Muscle layer of colon (tissue), 2 donors: Measurements from ENCODE around the gene ATP5MC3.

Experiments used
- H3K27ac ChIP-seq: one replicate; pipeline ENCODE4 v1.7.0; 2013; ENCODE audit warnings: low read depth, mild to moderate bottlenecking, low read length, moderate library complexity
- H3K27me3 ChIP-seq, 2 donors: one replicate each; pipeline ENCODE4 v1.7.0; 2013; ENCODE audit warnings: low read length in 2 of 2, mild to moderate bottlenecking in 2 of 2; ENCODE audit not compliant: insufficient read depth in 2 of 2, control insufficient read depth in 1 of 2
- H3K36me3 ChIP-seq: one replicate; pipeline ENCODE4 v1.7.0; 2013; ENCODE audit warnings: mild to moderate bottlenecking, low read length; ENCODE audit not compliant: insufficient read depth
- H3K4me1 ChIP-seq: one replicate; pipeline ENCODE4 v1.7.0; 2013; ENCODE audit warnings: mild to moderate bottlenecking, low read length; ENCODE audit not compliant: insufficient read depth
- H3K4me3 ChIP-seq, 2 donors: one replicate each; pipeline ENCODE4 v1.7.0; 2013; ENCODE audit warnings: low read length in 2 of 2, low read depth in 1 of 2, mild to moderate bottlenecking in 1 of 2, moderate library complexity in 1 of 2
- H3K9ac ChIP-seq: one replicate; pipeline ENCODE4 v1.7.0; 2013; ENCODE audit warnings: low read length
- H3K9me3 ChIP-seq: one replicate; pipeline ENCODE4 v1.7.0; 2013; ENCODE audit warnings: mild to moderate bottlenecking, low read length
- donor health status: abdominal sarcoma.
- donor health status: Adenocarcinoma of cecum.

Gene ATP5MC3

DNA sequence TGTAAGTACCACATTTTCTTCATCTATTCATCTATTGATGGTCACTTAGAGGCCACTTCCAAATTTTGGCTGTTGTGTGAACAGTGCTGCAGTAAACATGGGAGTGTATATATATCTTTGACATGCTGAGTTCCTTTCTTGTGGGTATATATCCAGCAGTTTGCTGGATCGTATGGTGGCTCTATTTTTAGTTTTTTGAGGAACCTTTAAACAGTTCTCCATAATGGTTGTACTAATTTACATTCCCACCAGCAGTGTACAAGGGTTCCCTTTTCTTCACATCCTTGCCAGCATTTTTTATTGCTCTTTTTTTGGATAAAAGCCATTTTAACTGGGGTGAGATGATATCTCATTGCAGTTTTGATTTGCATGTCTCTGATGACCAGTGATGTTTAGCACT is 7.3 kb upstream of the ATP5MC3 start:
- Histone ChIP-seq H3K36me3 (no peaks in the 10 kb centered on the region), H3K4me3 (no peak overlapping the region), H3K27ac (no peak overlapping the region), H3K27me3 (no peaks in the 10 kb centered on the region), H3K9ac (no peak overlapping the region), H3K9me3 (no peaks in the 10 kb centered on the region), H3K4me1 (no peaks in the 10 kb centered on the region)

DNA sequence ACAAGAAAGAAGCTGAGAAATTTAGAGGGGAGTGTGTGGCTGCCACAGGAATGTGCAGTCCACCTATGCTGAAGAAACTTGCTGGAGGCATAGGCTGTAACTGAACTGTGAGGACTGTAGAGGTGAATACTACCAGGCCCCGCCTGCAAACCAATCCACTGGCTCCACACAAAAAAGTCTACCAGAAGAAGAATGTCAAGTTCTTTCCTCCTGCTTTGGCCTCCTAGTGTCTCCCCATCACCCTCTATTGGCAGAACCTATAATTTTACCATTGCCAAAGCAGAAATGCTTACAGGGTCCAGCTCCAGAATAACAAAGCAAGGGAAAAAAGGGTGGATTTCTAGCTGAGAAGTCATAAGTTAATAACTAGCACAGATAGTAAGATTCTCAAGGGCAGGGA is 5.9 kb upstream of the ATP5MC3 start:
- Histone ChIP-seq H3K27me3 (no peaks in the 10 kb centered on the region), H3K9ac (no peak overlapping the region), H3K27ac (no peak overlapping the region), H3K36me3 (no peaks in the 10 kb centered on the region), H3K4me1 (no peaks in the 10 kb centered on the region), H3K4me3 (no peak overlapping the region), H3K9me3 (no peaks in the 10 kb centered on the region)

DNA sequence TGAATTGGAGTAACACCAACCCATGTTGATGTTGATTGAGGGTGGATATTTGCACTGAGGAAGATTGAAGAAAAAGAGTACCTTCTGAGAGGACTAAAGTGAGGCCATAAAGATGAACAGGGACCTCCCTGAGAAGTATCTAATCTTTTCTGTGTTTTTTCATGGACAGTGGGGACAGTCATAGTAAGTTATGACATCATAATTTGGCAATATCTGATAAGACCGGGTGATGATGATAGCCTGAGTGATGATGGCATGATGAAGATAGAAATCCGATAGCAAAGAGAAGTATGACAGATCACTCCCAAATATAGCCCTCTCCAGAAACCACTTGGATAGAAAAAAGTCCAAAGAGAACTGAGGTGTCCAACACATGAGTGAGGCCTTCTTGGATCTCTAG is 2.2 kb upstream of the ATP5MC3 start:
- H3K36me3 ChIP-seq = peaks cover 13% of the 10 kb centered on the region
- H3K4me1 ChIP-seq = peaks cover 16% of the 10 kb centered on the region
- no peak overlapping the region for H3K27ac ChIP-seq
- no peaks in the 10 kb centered on the region for H3K27me3 ChIP-seq
- H3K4me3 ChIP-seq = no peak overlapping the region
- no peak overlapping the region for H3K9ac ChIP-seq
- H3K9me3 ChIP-seq = no peaks in the 10 kb centered on the region

DNA sequence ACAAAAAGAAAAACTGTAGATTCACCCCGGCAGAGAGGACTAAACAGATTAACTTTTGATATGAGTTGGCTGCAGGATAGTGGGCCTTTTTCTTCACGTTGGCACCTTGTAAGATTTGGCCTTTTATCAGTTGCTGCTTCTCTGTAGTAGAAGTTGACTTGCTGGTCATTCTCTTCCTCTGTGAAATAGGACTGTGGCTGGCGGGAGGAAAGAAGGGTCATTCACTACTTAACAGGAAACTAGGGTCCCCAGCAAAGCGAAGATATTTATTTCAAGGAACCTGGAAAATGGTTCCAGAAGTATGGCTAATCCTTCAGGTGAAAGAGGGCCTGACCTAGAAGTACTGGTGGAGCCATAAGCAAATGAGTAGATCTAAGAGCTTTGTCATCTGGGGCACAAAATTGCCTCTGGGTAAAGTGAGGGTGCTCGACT is 383 bp upstream of the ATP5MC3 start:
- Histone ChIP-seq H3K9ac (peak overlapping the region; percentile 93), H3K4me1 (peaks cover 20% of the 10 kb centered on the region), H3K27me3 (no peaks in the 10 kb centered on the region), H3K4me3 (peak overlapping the region in 1 of 2 donors; percentile 67), H3K9me3 (no peaks in the 10 kb centered on the region), H3K36me3 (peaks cover 30% of the 10 kb centered on the region), H3K27ac (peak overlapping the region; percentile 80)

GRCh38 chr2:175180701-175181103 is 808 bp downstream of the ATP5MC3 start:
- peak overlapping the region; percentile 80 for H3K27ac ChIP-seq
- no peaks in the 10 kb centered on the region for H3K9me3 ChIP-seq
- H3K9ac ChIP-seq = peak overlapping the region; percentile 93
- no peaks in the 10 kb centered on the region for H3K27me3 ChIP-seq
- H3K4me3 ChIP-seq = peak overlapping the region; percentile 67 to 75
- H3K4me1 ChIP-seq = peaks cover 20% of the 10 kb centered on the region
- H3K36me3 ChIP-seq = peaks cover 35% of the 10 kb centered on the region

DNA sequence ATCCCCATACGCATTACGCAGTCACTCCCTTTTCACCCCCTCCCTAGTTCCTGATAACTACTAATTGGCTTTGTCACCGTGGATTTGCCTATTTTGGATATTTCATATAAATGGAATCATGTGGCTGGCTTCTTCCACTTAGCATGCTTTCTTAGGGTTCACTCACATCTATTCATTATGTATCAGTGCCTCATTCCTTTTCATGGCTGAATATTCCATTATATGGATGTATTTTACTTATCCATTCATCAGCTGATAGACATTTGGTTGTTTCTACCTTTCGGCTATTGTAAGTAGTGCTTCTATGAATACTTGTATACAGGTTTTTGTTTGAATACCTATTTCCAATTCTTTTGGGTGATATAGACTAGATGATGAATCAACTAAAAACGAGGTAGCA is 4.9 kb downstream of the ATP5MC3 start:
- Histone ChIP-seq H3K9ac (no peak overlapping the region), H3K27ac (no peak overlapping the region), H3K4me3 (no peak overlapping the region), H3K27me3 (no peaks in the 10 kb centered on the region), H3K9me3 (no peaks in the 10 kb centered on the region), H3K4me1 (peaks cover 14% of the 10 kb centered on the region), H3K36me3 (peaks cover 40% of the 10 kb centered on the region)

DNA sequence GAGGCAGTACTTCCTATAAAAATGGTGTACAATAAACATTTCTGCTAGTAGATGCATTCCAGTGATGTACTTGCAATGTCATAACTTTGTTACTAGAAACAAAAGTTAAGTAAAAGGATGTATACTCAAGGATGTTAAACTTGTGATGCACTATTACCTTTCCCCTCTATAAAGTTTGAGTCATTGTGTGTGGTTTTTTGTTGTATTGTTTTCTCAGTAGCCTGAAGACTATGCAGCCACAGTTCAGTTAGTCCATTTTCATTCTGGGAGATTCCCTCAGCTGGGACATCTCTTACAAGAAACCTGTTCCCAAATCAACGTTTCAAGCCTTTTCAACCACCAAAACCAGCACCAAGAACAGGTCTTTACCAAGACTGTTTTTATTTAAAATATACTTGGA is 5.6 kb downstream of the ATP5MC3 start:
- Histone ChIP-seq H3K36me3 (peaks cover 40% of the 10 kb centered on the region), H3K27me3 (no peaks in the 10 kb centered on the region), H3K4me3 (no peak overlapping the region), H3K27ac (no peak overlapping the region), H3K9me3 (no peaks in the 10 kb centered on the region), H3K4me1 (peaks cover 14% of the 10 kb centered on the region), H3K9ac (no peak overlapping the region)

DNA sequence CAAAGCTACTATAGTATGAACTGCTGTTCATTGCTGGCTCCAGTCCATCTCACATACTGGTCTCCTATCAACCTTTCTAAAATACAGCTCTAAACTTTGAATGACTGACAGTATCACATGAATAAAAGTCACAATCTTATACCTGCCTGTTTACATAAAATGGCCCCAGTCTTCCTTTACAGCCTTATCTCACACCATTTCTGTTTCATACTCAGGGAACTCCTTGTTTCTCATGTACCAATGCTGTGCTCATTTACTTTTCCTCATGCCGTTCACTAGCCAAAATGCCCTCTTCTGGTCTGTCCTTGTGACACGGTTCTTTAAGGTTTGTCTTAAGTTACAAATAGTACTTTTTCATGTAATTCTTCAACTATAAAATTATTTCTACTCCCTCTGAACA is 6.2 kb downstream of the ATP5MC3 start:
- no peaks in the 10 kb centered on the region for H3K27me3 ChIP-seq
- H3K4me1 ChIP-seq = peaks cover 11% of the 10 kb centered on the region
- no peak overlapping the region for H3K4me3 ChIP-seq
- peaks cover 40% of the 10 kb centered on the region for H3K36me3 ChIP-seq
- no peak overlapping the region for H3K27ac ChIP-seq
- H3K9me3 ChIP-seq = no peaks in the 10 kb centered on the region
- no peak overlapping the region for H3K9ac ChIP-seq

GRCh38 chr2:175170659-175171304 is 10.7 kb downstream of the ATP5MC3 start:
- no peaks in the 10 kb centered on the region for H3K9me3 ChIP-seq
- no peaks in the 10 kb centered on the region for H3K27me3 ChIP-seq
- no peak overlapping the region for H3K9ac ChIP-seq
- peaks cover 16% of the 10 kb centered on the region for H3K4me1 ChIP-seq
- no peak overlapping the region for H3K27ac ChIP-seq
- peaks cover 5% of the 10 kb centered on the region for H3K36me3 ChIP-seq
- no peak overlapping the region for H3K4me3 ChIP-seq

- Histone ChIP-seq H3K27ac (no peak overlapping the region), H3K9me3 (no peaks in the 10 kb centered on the region), H3K9ac (no peak overlapping the region), H3K36me3 (no peaks in the 10 kb centered on the region), H3K27me3 (no peaks in the 10 kb centered on the region), H3K4me1 (peaks cover 16% of the 10 kb centered on the region), H3K4me3 (no peak overlapping the region)
These were observed 12.3 kb downstream of the ATP5MC3 start for GRCh38 chr2:175169191-175169590.

GRCh38 chr2:175168564-175168945 is 13.0 kb downstream of the ATP5MC3 start:
- Histone ChIP-seq H3K4me1 (peaks cover 16% of the 10 kb centered on the region), H3K4me3 (peak overlapping the region; percentile 34 to 98), H3K27me3 (no peaks in the 10 kb centered on the region), H3K9ac (peak overlapping the region; percentile 82), H3K27ac (peak overlapping the region; percentile 79), H3K36me3 (no peaks in the 10 kb centered on the region), H3K9me3 (no peaks in the 10 kb centered on the region)
